GM18858 (cell line): ENCODE measurements around the gene MMEL1.
"Not testable (repeated sequence)": the region's sequence is repeated elsewhere in the genome, so short reads cannot be mapped to it uniquely, and the experiment has no call there.

ENCODE experiments used
- ATAC-seq: cut with Tn5 transposase; IDR thresholded peaks from one replicate; pipeline ENCODE4 v1.9.1; 2021; ENCODE audit not compliant: unreplicated experiment

Gene MMEL1

GRCh38 chr1:2632561-2633361, at the start of gene MMEL1:
Gene MMEL1 (minus strand): TSS chr1:2633016. CDS start chr1:2629484, 3,532 bp downstream.
- ATAC-seq: no peak

- ATAC-seq: not testable (repeated sequence)
These were observed 43.9 kb upstream of the MMEL1 start for GRCh38 chr1:2676726-2677125.

DNA sequence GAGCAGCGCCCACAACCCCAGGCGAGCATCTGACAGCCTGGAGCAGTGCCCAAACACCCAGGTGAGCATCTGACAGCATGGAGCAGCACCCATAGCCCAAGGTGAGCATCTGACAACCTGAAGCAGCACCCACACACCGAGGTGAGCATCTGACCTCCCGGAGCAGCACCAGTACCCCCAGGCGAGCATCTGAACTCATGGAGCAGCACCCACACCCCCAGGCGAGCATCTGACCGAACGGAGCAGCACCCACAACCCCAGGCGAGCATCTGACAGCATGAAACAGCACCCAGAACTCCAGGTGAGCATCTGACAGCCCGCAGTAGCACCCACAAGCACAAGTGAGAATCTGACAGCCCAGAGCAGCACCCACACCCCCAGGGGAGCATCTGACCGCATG, 38.8 kb upstream of the MMEL1 start:
- ATAC-seq: not testable (repeated sequence)

- ATAC-seq: not testable (repeated sequence)
These were observed 27.0 kb upstream of the MMEL1 start for GRCh38 chr1:2659806-2660205.

DNA sequence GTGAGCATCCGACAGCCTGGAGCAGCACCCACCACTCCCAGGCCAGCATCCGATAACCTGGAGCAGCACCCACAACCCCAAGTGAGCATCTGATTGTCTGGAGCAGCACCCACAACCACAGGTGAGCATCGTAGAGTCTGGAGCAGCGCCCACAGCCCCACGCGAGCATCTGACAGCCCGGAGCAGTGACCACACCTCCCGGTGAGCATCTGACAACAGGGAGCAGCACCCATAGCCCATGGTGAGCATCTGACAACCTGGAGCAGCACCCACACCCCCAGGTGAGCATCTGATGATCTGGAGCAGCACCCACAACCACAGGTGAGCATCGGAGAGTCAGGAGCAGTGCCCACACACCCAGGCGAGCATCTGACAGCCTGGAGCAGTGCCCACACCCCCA, 25.1 kb upstream of the MMEL1 start:
- not testable (repeated sequence) for ATAC-seq

- not testable (repeated sequence) for ATAC-seq
These were observed 24.3 kb upstream of the MMEL1 start for GRCh38 chr1:2657124-2657523.

DNA sequence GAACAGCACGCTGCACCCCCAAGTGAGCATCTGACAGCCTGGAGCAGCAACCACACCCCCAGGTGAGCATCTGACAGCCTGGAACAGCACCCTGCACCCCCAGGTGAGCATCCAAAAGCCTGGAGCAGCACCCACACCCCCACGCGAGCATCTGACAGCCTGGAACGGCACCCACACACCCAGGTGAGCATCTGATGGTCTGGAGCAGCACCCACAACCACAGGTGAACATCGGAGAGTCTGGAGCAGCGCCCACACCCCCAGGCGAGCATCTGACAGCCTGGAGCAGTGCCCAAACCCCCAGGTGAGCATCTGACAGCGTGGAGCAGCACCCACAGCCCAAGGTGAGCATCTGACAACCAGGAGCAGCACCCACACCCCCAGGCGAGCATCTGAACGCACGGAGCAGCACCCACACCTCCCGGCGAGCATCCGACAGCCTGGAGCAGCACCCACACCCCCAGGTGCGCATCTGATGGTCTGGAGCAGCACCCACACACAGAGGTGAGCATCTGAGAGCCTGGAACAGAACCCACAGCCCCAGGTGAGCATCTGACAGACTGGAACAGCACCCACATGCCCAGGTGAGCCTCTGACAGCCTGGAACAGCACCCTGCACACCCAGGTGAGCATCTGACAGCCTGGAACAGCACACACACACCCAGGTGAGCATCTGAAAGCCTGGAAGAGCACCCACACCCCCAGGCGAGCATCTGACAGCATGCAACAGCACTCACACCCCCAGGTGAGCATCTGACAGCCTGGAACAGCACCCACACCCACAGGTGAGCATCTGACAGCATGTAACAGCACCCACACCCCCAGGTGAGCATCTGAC, 23.0 kb upstream of the MMEL1 start:
- not testable (repeated sequence) for ATAC-seq

DNA sequence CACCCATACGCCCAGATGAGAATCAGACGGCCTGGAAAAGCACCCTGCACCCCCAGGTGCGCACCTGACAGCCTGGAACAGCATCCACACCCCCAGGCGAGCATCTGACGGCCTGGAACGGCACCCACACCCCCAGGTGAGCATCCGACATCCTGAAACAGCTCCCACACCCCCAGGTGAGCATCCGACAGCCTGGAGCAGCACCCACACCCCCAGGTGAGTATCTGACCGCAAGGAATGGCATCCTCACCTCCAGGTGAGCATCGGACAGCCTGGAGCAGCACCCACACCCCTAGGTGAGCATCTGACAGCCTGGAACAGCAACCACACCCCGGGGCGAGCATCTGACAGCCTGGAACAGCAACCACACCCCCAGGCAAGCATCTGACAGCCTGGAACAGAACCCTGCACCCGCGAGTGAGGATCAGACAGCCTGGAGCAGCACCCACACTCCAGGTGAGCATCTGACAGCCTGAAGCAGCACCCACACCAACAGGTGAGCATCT, 21.7 kb upstream of the MMEL1 start:
- ATAC-seq: not testable (repeated sequence)

GRCh38 chr1:2653741-2654442, 21.1 kb upstream of the MMEL1 start:
- not testable (repeated sequence) for ATAC-seq

GRCh38 chr1:2652926-2653571, 20.2 kb upstream of the MMEL1 start:
- not testable (repeated sequence) for ATAC-seq

DNA sequence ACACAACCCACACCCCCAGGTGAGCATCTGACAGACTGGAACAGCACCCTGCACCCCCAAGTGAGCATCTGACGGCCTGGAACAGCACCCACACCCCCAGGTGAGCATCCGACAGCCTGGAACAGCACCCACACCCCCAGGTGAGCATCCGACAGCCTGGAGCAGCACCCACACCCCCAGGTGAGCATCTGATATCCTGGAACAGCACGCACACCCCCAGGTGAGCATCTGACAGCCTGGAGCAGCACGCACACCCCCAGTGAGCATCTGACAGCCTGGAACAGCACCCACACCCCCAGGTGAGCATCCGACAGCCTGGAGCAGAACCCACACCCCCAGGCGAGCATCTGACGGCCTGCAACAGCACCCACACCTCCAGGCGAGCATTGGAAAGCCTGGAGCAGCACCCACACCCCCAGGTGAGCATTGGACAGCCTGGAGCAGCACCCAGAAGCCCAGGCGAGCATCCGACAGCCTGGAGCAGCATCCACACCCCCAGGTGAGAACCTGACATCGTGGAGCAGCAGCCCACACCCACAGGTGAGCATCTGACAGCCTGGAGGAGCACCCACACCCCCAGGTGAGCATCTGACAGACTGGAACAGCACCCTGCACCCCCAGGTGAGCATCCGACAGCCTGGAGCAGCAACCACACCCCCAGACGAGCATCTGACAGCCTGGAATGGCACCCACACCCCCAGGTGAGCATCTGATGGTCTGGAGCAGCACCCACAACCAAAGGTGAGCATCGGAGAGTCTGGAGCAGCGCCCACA, 19.5 kb upstream of the MMEL1 start:
- ATAC-seq: not testable (repeated sequence)

- ATAC-seq: no peak
These were observed 18.3 kb upstream of the MMEL1 start for GRCh38 chr1:2650967-2651645.

- no peak for ATAC-seq
These were observed 14.0 kb upstream of the MMEL1 start for GRCh38 chr1:2646837-2647236.

DNA sequence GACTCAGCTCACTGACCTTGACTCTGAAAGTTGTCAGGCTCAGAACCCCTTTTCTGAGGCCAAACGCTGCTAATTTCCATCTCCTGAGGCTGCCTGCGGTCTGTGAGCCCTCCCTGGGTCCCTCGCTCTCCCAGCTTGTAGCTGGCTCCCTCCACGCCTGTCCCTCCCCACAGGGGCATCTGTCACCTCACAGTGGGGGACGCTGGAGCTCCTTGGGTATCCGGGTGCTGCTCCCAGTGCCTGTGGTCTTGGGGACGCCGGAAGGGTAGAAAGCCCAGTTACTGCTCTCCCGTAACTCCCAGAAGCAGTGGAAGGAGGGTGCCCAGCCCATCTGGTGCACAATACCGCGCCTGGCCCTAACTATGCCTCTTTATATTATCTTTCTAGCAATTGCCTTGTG, 13.0 kb upstream of the MMEL1 start:
- no peak for ATAC-seq

DNA sequence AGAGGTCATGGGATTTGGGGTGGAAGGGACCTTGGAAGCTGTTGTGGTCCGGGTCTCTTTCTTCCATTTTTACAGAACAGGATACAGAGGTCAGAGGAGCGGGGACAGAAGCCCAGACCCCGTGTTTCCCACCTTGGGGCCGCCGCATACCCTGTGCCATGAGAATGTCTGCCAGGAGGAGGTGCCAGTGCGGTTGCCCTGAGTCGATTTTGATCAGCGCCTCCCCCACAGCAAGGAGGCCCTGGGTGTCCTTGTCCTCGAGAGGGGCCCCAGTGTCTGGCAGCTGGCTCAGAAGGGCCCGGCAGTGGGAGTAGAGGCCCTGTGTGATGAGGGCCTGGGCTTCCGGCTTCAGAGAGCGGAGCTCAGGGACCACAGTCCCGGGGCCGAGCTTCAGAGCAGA, 12.3 kb upstream of the MMEL1 start:
- no peak for ATAC-seq

- ATAC-seq: no peak
These were observed 11.8 kb upstream of the MMEL1 start for GRCh38 chr1:2644591-2645101.

- no peak for ATAC-seq
These were observed 11.4 kb upstream of the MMEL1 start for GRCh38 chr1:2644171-2644570.

DNA sequence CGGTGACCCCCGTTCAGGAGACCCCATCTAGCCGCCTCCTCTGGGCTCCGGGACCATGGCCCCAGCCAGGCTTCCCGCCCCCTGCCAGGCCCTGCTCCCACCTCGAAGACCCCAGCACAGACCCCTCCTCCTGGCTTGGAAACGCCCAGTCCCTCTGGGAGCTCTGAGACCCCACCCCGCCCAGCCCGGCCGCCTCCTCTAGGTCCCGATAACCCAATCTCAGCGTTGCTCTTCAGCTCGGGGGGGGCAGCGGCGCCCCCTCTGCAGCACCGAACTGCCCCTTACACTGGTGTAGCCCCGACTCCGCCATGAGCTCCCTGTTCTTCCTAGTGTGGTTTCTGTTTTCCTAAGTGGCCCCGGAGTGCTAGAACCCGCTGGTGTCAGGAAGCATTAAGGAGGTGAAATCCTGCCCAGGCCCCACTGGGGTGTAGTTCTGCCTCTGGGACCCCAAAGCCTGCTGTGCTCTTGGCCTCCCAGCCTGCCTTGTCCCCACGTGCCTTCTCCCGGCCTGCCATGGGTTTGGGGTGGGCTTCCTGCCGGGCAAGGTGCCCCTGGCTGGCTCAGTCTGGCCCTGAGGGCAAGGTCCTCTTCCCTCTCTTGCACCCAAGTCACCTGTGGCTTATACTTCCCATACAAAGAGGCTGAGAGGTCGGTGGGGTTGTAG, 10.7 kb upstream of the MMEL1 start:
- no peak for ATAC-seq
